GM19372 (cell line): Measurements from ENCODE around the gene RAB34.

Source experiments
- ATAC-seq: cut with Tn5 transposase; IDR thresholded peaks from one replicate; pipeline ENCODE4 v1.9.1; 2021; ENCODE audit warnings: mild to moderate bottlenecking, low read depth, moderate library complexity; ENCODE audit not compliant: unreplicated experiment

The RAB34 gene

DNA sequence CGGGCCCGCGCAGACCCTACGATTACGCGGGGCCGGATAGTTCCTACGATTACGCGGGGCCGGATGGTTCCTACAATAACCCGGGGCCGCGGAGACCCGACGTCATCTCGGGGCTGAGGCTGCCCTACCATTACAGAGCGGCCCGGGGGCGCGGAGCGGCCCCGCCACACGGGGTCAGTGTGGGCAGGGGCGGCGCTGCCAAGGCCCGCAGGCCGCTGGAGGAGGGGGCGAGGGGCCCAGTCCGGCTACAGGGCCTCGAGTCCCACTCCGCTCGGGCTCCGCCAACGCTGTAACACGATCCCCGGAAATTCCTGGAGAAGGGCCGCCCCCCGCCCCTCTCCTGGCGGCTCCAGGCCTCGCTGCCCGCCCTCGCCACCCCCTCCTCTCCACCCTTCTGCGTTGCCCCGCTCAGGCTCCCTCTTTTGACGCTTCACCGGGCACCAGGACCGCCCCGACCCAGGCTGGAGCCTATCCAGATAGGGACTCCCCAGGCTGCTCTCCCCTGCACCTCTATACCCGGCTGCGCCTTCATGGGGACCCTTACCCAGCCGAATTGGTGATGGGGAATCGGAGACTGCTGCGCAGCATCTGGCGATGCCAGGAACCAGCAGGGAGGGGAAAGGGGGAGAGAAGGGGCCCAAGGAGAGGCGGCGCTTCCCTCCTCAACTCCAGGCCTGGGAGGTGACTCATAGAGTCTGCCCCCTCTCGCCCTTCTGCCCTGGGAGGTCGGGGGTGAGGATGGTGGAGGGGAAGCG is at the start of gene RAB34:
TSS of gene RAB34 (minus strand) at position 291 of the 755 bp plus-strand sequence. CDS start 602 bp downstream, outside the sequence.
- ATAC-seq: no peak

- ATAC-seq: no peak
These were observed 47.4 kb upstream of the RAB34 start for GRCh38 chr17:28765038-28765437.

DNA sequence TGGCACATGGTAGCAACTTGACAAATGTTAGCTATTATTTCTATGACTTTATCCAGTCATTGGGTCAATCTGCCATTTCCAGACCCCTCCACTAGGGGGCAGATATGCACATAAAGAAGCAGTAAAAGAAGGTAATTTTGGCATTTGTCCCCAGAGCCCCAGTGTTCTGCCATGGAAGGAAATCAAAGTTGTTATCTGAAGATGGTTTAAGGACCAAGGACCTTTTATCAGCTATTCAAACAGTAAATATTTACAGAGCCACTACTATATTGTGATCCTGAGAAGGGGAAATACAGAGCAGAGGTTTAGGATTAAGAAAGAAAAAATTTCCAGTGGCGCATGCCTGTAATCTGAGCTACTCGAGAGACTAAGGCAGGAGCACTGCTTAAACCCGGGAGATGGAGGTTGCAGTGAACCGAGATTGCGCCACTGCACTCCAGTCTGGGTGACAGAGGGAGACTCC is 46.2 kb upstream of the RAB34 start:
- ATAC-seq: no peak

GRCh38 chr17:28763137-28763799 is 45.6 kb upstream of the RAB34 start:
- no peak for ATAC-seq

GRCh38 chr17:28760601-28761562 is 43.2 kb upstream of the RAB34 start:
- ATAC-seq: no peak

DNA sequence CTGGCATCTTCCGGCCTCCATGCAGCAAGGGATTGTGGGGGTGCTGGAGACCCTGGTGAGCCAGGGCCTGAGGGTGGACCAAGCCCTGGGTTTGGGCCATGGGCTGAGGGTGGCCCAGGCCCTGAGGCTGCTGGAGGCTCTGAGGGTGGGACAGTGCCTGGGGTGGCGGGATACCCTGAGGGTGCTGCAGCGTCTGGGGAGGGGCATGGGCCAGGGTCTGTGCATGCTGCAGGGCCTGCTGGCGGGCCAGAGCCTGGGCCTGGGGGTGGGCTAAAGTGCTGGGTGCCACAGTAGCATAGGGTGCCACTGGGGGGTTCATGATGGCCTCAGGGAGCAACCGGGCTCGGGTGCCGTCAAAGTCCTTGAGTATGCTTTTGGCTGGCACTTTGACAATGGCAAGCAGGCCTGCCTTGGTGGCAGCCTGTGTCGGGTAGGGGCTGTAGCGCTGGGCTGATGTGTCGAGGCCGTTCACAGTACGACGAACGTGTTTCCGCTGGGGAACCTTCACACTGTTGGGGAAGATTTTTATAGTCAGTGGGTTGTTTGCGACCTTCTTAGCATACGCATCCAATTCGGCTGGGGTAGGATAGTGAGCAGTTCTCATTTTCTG is 41.7 kb upstream of the RAB34 start:
- ATAC-seq: no peak

GRCh38 chr17:28758411-28759121 is 40.9 kb upstream of the RAB34 start:
- no peak for ATAC-seq

DNA sequence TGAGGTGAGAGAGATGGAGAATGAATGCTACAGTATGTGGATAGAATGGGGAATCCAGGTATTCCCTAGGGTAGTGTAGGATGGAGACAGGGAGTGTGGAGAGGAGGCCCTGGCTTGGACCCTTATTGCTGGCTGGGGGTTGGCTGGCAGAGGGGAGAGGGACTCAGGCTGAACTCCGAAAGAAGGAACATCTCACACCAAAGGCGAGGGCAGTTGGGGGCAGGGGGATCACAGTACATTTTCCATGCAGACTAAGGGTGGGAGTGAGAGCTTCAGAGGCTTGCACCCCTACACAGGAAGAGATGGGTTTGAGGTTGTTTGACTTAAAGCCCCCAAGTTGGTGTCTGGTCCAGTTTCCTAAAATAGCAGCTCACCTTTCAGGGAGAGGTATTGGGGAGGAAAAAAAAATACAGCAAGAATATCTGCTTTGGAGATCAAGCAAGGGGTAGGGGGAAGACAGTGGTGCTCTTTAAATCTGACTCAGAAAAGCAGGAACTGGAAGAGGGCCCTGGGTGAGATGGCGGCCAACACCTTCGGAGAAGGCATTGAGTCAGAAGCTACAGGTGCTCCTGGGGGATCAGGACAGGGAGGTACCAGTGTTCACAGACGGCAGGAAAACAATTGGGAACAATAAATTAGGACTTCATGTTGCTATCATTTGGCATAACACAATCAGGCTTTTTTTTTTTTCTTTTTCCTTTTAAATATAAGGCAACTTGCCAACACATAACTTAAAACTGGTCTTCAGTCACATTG is 38.6 kb upstream of the RAB34 start:
- ATAC-seq: no peak

GRCh38 chr17:28755486-28755885 is 37.8 kb upstream of the RAB34 start:
- no peak for ATAC-seq

DNA sequence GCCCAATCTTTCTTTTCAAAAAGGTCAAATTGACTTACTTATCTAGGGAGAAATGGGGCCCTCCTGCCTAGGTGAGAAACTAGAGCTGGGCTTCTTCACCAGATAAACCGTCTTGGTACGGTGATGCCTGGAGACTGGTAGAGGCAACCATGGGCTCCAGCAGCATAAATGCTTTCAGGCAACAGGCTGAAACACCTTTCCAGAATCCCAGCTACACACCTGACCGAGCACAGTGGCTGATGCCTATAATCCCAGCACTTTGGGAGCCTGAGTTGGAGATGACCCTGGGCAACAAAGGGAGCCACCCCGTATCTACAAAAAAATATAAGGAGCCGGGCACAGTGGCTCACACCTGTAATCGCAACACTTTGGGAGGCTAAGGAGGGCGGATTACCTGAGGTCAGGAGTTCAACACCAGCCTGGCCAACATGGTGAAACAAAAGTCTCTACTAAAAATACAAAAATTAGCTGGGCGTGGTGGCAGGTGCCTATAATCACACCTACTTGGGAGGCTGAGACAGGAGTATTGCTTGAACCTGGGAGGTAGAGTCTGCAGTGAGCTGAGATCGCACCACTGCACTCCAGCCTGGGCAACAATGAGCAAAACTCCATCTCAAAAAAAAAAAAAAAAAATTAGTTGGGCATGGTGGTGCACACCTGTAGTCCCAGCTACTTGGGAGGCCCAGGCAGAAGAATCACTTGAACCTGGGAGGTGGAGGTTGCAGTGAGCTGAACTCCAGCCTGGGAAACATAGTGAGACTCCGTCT is 34.1 kb upstream of the RAB34 start:
- no peak for ATAC-seq

DNA sequence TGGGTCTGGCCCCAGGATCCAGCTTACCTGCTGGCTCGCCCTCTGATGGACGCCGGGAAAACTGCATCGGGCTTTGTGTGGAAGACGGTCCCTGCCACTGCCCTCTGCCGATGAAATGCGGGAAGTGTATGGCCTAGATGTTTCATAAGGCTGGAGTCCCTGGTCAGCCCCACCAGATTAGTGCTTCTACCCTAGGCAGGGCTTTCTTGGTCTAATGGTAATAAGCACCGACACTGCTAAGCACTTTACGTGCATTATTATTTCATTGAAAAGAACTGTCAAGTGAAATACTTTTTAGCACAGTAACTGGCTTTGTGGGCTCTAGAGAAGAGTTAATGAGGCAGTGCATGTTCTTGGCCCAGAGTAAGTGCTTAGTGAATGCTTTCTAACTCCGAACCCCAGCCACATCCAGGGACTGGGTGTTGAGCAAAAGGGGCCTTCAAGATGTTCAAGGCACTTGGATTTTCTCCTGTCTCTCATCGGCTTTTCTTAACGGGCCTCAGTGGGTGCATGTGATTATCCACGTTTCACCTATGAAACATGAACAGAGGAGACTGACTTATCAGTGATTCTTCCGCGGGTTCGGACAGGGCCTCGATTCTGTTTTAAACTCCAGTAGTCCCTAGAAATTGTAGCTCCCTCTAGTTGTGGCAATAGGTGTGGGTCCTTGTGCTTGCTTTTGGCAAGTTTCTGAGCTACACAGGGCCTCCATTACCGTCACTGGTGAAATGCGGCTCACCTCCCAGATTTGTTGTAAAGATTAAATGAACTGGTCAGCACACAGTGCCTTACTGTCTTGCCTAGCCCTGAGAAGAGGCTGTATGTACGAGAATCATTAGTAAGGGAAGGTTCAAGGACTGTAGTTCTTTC is 32.7 kb upstream of the RAB34 start:
- peak; percentile 75 for ATAC-seq

- ATAC-seq: no peak
These were observed 32.0 kb upstream of the RAB34 start for GRCh38 chr17:28749516-28750177.

- ATAC-seq: no peak
These were observed 31.3 kb upstream of the RAB34 start for GRCh38 chr17:28748852-28749515.

DNA sequence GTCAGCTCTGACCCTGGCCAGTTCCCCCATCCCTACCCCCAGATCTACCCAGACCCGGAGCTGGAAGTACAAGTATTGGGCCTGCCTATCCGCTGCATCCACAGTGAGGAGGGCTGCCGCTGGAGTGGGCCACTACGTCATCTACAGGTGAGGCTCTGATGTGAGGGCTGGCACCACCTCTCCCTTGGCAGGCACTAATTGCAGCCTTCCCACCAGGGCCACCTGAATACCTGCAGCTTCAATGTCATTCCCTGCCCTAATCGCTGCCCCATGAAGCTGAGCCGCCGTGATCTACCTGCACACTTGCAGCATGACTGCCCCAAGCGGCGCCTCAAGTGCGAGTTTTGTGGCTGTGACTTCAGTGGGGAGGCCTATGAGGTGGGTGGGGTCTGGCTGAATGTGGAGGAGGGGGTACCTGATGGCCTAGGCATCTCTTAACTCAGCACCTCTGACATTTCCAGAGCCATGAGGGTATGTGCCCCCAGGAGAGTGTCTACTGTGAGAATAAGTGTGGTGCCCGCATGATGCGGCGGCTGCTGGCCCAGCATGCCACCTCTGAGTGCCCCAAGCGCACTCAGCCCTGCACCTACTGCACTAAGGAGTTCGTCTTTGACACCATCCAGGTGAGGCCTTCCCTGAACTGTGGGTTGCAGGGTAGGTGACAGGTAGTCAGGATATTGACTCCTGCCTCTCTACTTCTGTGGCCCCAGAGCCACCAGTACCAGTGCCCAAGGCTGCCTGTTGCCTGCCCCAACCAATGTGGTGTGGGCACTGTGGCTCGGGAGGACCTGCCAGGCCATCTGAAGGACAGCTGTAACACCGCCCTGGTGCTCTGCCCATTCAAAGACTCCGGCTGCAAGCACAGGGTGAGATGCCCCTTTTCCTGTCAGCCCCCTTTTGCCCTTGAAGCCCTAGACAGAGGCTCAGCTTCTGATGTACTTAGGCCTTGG is 30.4 kb upstream of the RAB34 start:
- no peak for ATAC-seq

GRCh38 chr17:28747051-28747691 is 29.5 kb upstream of the RAB34 start:
- no peak for ATAC-seq
